AG04449 (cell line): ENCODE data around the gene DOK7.

Source experiments
- CTCF ChIA-PET: fragments of 350-600 bp; formaldehyde crosslinking; extraction: SDS; loops from one replicate; lab custom pipeline; 2021; ENCODE audit warnings: antibody characterized with exemption; lab: Yijun Ruan, JAX
- POLR2A ChIA-PET: fragments of 400-600, 350-600 bp; formaldehyde crosslinking; extraction: SDS; loops from one replicate; lab custom pipeline; 2020; ENCODE audit warnings: antibody characterized with exemption, inconsistent platforms; lab: Yijun Ruan, JAX
- DNase-seq: peaks from one replicate; pipeline ENCODE4 v3.0.0-alpha.2; 2010; ENCODE audit warnings: low read depth, low spot score
- H3K4me3 ChIP-seq: 2 replicates; pipeline ENCODE4 v1.5.1; 2011; ENCODE audit warnings: low read depth, mild to moderate bottlenecking, control low read depth, low read length
- TF ChIP-seq, protein P1 (sequence below): IDR thresholded peaks from one replicate; pipeline ENCODE4 v1.5.1; 2011; ENCODE audit warnings: mild to moderate bottlenecking, moderate library complexity, low read length, control low read depth, inconsistent platforms; ENCODE audit not compliant: insufficient read depth; ENCODE audit errors: missing control alignments

DOK7 gene

DNA sequence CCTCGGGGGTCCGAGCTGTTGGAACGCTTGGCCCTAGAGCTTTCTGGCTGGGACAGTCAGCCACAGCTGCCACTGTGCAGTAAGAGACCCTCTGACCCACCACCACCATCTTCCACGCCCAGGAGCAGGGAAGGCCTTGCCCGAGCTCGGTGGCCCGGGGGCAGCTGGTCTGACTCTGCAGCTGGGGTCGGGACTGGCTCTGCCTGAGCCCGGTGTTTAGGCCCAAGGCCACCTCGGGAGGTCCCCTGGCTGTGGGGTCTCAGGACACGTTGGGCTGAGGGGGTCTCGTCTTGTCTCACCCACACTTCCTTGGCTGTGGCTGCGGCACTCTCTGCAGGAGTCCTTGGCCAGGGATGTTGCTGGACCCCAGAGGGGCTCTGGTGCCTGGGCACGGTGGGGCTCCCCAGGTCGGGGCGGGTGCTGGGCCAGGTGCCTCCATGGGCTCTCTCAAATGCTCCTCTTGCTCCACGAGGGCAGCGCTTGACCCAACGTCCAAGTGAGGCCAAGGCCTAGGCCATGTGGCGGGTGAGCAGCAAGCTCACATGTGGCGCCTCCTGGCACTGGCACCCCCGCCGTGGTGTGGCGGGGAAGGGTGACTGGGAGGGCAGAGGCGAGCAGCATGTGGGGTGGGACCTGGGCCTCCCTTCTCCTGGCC, 22.9 kb downstream of the DOK7 start:
- ChIA-PET CTCF (interaction anchor here (1.0 to 2.1 kb wide), 2 partner anchors 16 to 140 kb away, joined by 3 to 5 read pairs; no protein-coding TSS in a partner anchor), POLR2A (no interaction called here)
- TF ChIP-seq, protein P1, sequence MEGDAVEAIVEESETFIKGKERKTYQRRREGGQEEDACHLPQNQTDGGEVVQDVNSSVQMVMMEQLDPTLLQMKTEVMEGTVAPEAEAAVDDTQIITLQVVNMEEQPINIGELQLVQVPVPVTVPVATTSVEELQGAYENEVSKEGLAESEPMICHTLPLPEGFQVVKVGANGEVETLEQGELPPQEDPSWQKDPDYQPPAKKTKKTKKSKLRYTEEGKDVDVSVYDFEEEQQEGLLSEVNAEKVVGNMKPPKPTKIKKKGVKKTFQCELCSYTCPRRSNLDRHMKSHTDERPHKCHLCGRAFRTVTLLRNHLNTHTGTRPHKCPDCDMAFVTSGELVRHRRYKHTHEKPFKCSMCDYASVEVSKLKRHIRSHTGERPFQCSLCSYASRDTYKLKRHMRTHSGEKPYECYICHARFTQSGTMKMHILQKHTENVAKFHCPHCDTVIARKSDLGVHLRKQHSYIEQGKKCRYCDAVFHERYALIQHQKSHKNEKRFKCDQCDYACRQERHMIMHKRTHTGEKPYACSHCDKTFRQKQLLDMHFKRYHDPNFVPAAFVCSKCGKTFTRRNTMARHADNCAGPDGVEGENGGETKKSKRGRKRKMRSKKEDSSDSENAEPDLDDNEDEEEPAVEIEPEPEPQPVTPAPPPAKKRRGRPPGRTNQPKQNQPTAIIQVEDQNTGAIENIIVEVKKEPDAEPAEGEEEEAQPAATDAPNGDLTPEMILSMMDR, result no peak
- no peak for DNase-seq
- H3K4me3 ChIP-seq, result no peak overlapping the region

DNA sequence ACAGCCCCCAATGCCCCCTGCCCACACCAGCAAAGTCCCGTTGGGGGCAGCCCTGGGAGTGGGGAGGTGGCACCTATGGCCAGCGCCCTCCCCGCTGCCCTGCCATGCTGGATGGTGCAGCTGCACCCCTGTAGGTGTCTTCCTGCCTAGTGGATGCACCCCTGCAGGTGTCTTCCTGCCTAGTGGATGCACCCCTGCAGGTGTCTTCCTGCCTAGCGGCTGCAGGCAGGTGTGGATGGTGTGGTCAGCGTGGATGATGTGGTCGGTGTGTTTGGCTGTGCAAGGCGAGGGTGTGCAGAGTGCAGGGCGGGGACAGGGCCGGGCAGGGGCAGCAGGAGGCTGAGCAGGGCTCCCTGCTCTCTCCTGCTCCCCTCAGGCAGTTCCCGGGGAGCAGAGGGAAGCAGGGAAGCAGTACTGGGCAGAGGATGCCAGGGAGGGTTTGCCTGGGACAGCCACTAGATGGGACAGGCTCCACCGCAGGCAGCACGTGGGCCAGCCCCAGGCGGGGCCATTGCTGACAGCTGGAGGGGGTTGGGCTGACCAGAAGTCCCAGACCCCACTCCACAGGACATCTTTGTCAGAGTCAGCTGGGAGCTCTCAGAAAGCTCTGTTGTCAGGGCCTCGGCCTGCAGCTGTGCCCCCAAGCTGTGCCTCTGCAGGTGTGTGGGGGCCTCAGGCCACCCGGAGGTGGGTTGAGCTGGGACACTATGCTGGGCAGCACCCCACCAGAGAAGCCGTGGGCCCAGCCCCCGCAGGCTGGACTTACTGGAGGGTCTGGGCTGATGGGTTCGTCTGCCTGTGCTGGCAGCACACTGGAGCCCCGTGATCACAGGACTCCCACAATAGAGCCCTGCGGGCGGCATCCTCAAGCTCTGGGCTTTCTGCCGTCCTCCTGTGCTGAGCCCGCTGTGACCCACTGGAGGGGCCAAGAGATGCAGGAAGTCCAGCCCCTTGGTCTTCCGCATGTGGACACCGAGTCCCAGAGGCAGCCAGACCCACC, 23.7 kb downstream of the DOK7 start:
- ChIA-PET CTCF (interaction anchor here (1.0 kb wide), 1 partner anchor 17 kb away, joined by 3 read pairs; no protein-coding TSS in a partner anchor), POLR2A (no interaction called here)
- no peak overlapping the region for H3K4me3 ChIP-seq
- DNase-seq, result no peak
- TF ChIP-seq, protein P1, result no peak

DNA sequence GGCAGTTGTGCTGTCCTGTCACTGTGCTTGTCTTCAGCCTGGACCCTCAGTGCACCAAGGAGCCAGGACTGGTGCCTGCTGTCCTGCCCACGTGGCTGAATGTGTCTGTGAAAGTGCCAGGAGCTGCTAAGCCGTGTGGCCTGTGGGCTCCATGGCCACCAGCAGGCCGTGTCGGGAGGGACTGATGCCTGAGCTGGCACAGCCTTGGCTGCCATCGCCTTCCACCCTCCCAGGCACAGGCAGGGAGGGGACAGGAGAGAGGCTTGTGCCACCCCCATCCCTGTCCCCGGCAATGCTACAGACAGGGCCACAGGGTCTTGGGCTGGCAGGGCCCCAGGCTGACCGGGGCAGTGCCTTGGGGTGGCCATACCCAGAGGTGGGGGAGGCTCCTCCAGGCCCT, 24.8 kb downstream of the DOK7 start:
- DNase-seq, result no peak
- no peak overlapping the region for H3K4me3 ChIP-seq
- ChIA-PET POLR2A (no interaction called here), CTCF (no interaction called here)
- TF ChIP-seq, protein P1, result no peak

DNA sequence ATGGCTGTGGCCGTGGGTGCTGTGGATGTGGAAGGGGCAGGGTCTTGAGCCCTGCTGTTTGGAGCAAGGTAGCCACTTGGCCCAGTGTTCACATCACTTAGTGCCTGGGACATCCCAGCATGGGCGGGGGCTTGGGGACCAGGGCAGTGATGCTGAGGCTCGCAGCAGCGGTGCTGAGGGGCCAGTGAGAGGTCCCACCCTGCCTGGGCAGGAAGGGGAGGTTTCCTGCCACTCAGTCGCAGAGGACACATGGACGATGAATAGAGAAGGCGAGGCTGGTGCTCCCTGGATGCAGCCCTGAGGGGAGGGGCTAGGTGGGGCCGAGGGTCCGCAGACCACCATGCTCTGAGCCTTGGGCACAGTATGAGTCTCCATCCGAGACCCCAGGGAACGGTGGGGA, 25.7 kb downstream of the DOK7 start:
- CTCF ChIA-PET, result interaction anchor here (1.4 kb wide), 1 partner anchor 8 kb away, joined by 7 read pairs; no protein-coding TSS in a partner anchor
- POLR2A ChIA-PET, result no interaction called here
- H3K4me3 ChIP-seq, result no peak overlapping the region
- DNase-seq, result no peak
- TF ChIP-seq, protein P1, result no peak

DNA sequence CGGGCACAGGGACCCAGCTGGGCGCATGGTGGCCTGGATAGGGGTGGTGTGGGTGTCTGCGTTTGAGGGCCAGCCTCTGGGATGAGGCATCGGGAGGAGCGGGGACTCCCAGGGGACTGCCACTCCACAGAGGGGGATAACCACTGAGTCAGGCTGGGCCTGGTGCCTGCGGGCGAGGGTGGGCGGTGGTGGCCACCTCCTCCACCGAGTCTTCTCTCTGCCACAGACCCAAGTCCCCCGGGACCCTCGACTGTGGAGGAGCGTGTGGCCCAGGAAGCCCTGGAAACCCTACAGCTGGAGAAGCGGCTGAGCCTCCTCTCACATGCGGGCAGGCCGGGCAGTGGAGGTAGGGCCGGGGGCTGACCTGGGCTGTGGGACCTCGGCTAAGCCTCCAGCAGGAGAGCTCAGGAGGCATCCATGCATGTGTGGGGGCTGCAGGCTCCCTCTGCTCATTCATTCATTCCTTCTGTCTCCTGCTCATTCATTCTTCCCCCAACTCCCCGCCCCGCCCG, 26.4 kb downstream of the DOK7 start:
- no peak overlapping the region for H3K4me3 ChIP-seq
- DNase-seq, result no peak
- POLR2A ChIA-PET, result no interaction called here
- TF ChIP-seq, protein P1, result no peak
- CTCF ChIA-PET, result interaction anchor here (1.4 kb wide), 1 partner anchor 9 kb away, joined by 7 read pairs; no protein-coding TSS in a partner anchor
